ENCODE results near the gene PPM1B. TPM values are rescaled to one million over a fixed set of nuclear protein-coding genes. Genes with fewer than 3 reads are reported as not detected.

PPM1B gene
- 23.9 and 31.7 TPM in 2 replicates for total RNA-seq

DNA sequence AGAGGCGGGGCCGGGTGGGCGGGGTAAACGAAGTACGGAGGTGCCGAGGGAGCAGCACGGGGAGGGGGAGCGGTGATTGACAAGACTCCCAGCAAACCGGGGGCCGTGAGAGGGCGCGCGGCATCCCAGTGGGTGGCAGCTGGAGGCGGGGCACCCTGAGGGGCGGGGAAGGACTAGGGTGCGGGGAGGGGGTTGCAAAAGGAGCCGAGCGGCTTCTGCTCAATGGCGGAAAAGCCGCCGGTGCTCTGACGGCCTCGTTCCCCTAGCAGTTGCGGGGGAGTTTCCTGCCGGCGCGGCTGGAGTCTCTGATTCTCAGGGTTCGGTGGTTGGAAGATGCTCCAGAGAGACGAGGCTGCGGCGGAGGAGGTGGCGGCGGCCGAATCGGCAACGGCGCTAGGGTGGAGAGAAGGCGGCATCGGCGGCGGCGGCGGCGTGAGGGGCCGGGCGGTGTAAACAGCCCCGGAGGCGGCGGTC, at the start of gene PPM1B:
Gene PPM1B, plus strand, starts transcription at position 195 of the 474 bp plus-strand sequence. CDS start 32,325 bp downstream, outside the sequence.

Small RNA genes lying within 50 kb of the gene (small RNA-seq; reads per million reads assigned to genes)
- not detected for gene RNU6-566P

Other genes starting within 250 kb of the PPM1B start
- gene LRPPRC, start 172.9 kb upstream of the PPM1B start, total RNA-seq = 143 and 148 TPM in 2 replicates
- gene SLC3A1, start 106.6 kb downstream of the PPM1B start, total RNA-seq = 0.13 TPM in 1 of 2 replicates, not detected in the other
- 52.7 and 52.9 TPM in 2 replicates for gene PREPL, start 192.6 kb downstream of the PPM1B start, total RNA-seq
- 11.5 and 12.1 TPM in 2 replicates for gene CAMKMT, start 193.1 kb downstream of the PPM1B start, total RNA-seq